BJ (cell line): ENCODE measurements around the gene CCDC71. TPM values are rescaled to one million over a fixed set of nuclear protein-coding genes. Genes with fewer than 3 reads are reported as not detected.

ENCODE experiments used
- CTCF ChIA-PET: fragments of 350-600 bp; formaldehyde crosslinking; extraction: SDS; loops from one replicate; lab custom pipeline; 2021; ENCODE audit warnings: antibody characterized with exemption, inconsistent platforms; lab: Yijun Ruan, JAX
- POLR2A ChIA-PET: fragments of 300-600 bp; sonication (Branson Sonifier 250); formaldehyde crosslinking; extraction: SDS; loops from one replicate; lab custom pipeline; 2021; ENCODE audit warnings: antibody characterized with exemption; lab: Charles Lee
- DNase-seq: peaks from one replicate; pipeline ENCODE4 v3.0.0-alpha.2; 2011; ENCODE audit warnings: low read depth
- H3K27me3 ChIP-seq: 2 replicates; pipeline ENCODE4 v1.6.0; 2011; ENCODE audit warnings: low read length; ENCODE audit not compliant: control insufficient read depth, insufficient read depth
- H3K36me3 ChIP-seq: 2 replicates; pipeline ENCODE4 v1.5.1; 2011; ENCODE audit warnings: low read length; ENCODE audit not compliant: control insufficient read depth, insufficient read depth
- H3K4me3 ChIP-seq: 2 replicates; pipeline ENCODE4 v1.5.1; 2011; ENCODE audit warnings: low read depth, mild to moderate bottlenecking, control low read depth, low read length
- polyA plus RNA-seq: library from polyadenylated mRNA; depleted of rRNA; stranded (reverse); fragments of >200 nt; gene quantifications from 2 replicates; pipeline ENCODE4 v1.2.3, GENCODE V29; 2011
- TF ChIP-seq, protein P1 (sequence below): IDR thresholded peaks from 2 replicates; pipeline ENCODE4 v1.5.1; 2011; ENCODE audit warnings: low read depth, mild to moderate bottlenecking, control low read depth, inconsistent platforms, low read length, moderate library complexity; ENCODE audit not compliant: insufficient read depth

CCDC71 gene
- polyA plus RNA-seq, 1 experiment: 33.3 TPM

DNA sequence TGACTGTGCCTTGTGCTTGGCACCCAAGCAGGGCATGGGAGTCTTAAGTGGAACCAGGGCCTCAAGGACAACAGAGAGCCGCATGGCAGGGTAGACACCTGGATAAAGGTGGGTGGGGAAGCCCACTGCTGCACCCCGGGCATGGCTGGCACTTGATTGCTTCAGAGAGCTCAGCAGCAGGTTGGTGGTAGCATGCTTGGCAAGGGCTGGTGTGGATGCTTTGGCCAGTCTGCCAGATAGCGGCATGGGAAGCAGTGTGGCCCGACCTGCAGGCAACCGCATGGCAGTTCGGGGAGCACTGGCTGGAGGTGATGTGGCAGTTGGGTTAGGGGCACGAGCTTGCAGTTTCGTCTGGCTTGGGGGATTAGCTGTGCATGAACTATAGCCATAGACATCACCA lies 2.5 kb downstream of the CCDC71 start:
- no peaks in the 10 kb centered on the region for H3K27me3 ChIP-seq
- H3K4me3 ChIP-seq: no peak overlapping the region
- TF ChIP-seq, protein P1, sequence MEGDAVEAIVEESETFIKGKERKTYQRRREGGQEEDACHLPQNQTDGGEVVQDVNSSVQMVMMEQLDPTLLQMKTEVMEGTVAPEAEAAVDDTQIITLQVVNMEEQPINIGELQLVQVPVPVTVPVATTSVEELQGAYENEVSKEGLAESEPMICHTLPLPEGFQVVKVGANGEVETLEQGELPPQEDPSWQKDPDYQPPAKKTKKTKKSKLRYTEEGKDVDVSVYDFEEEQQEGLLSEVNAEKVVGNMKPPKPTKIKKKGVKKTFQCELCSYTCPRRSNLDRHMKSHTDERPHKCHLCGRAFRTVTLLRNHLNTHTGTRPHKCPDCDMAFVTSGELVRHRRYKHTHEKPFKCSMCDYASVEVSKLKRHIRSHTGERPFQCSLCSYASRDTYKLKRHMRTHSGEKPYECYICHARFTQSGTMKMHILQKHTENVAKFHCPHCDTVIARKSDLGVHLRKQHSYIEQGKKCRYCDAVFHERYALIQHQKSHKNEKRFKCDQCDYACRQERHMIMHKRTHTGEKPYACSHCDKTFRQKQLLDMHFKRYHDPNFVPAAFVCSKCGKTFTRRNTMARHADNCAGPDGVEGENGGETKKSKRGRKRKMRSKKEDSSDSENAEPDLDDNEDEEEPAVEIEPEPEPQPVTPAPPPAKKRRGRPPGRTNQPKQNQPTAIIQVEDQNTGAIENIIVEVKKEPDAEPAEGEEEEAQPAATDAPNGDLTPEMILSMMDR: no peak
- peaks cover 17% of the 10 kb centered on the region for H3K36me3 ChIP-seq
- DNase-seq: no peak
- ChIA-PET POLR2A (no interaction called here), CTCF (no interaction called here)

DNA sequence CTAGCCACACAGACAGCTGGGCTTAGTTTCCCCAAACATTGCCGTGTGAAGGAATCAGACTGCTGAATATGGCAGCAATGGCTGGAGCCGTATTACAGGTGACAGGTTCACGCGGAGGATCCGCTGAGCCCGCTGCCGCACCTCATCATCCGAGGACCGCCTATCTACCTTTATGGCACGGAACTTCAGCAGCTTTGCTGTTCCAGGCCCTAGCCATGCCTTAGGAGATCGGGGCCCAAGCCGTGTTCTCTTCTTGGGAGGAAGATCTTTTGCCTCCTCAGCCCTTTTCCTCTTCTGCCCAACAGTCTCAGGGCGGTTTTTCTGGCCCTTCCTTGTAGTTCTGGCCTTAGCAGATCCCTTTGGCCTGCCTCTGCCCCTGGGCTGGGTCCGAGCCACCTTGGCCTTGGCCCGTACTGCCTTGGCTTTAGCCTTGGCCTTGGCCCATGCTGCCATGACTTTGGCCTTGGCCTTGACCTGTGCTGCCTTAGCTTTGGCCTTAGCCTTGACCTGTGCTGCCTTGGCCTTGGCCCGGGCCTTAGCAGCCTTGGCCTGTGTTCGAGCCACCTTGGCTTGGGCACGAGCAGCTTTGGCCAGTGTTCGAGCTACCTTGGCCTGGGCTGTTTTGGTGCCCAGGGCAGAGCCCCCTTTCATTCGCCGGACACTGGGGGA lies 3.2 kb downstream of the CCDC71 start:
- POLR2A ChIA-PET: no interaction called here
- CTCF ChIA-PET: interaction anchor here (3.1 kb wide), 1 partner anchor 8 kb away, joined by 14 read pairs; the partner anchor contains the start of gene KLHDC8B
- peaks cover 17% of the 10 kb centered on the region for H3K36me3 ChIP-seq
- TF ChIP-seq, protein P1: no peak
- DNase-seq: no peak
- H3K4me3 ChIP-seq: no peak overlapping the region
- no peaks in the 10 kb centered on the region for H3K27me3 ChIP-seq

DNA sequence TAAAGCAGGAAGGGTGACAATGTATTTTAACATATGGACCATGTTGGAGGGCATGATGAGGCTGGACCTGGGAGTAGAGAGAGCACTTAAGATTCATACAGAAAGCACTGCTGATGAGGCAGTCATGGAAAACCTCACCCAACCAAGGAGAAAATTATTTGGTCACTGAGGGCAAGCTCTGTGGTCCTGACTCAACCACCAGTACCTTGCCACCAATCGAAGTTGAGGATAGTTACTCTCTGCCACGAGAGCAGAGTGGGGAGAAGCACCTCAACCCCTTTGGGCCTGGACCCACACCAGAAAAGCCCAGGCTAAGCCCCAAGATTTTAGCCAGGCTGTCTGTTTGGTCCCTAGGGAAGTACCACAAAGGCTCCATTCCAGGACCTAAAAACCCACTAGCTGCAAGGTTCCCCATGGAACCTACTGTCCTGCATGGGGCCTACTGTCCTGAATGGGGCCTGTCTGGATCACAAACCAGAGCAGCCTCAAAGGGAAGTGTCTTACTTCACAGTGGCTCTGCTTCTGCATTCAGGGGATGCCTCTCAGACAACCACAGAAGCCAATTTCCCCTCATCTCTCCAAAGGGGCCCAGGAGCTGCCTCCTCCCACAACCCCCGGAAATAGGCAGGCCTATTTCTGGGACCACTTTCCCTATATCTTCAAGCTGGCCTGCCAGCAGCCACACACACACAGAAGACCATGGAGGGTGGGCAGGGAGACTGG lies 4.2 kb downstream of the CCDC71 start:
- TF ChIP-seq, protein P1: no peak
- no peaks in the 10 kb centered on the region for H3K27me3 ChIP-seq
- H3K36me3 ChIP-seq: peaks cover 17% of the 10 kb centered on the region
- DNase-seq: no peak
- CTCF ChIA-PET: interaction anchor here (3.1 kb wide), 1 partner anchor 9 kb away, joined by 14 read pairs; the partner anchor contains the start of gene KLHDC8B
- H3K4me3 ChIP-seq: no peak overlapping the region
- POLR2A ChIA-PET: no interaction called here

DNA sequence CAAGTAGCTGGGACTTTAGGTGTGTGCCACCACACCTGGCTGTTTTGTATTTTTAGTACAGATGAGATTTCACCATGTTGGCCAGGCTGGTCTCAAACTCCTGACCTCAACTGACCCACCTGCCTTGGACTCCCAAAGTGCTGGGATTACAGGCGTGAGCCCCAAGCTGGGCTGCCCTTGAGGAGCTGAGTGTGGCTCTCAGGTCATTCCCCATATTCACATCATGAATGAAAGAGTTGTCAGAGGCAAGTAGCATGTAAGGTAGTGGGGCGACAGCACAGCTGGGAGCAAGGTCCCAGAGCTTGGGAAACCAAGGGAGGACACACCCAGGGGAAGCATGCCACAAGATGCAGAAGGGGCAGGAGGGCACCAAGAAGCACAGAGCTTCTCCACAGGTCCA lies 4.9 kb downstream of the CCDC71 start:
- no peak overlapping the region for H3K4me3 ChIP-seq
- H3K36me3 ChIP-seq: peaks cover 17% of the 10 kb centered on the region
- CTCF ChIA-PET: interaction anchor here (3.1 kb wide), 1 partner anchor 10 kb away, joined by 14 read pairs; the partner anchor contains the start of gene KLHDC8B
- H3K27me3 ChIP-seq: no peaks in the 10 kb centered on the region
- DNase-seq: no peak
- POLR2A ChIA-PET: no interaction called here
- TF ChIP-seq, protein P1: no peak

DNA sequence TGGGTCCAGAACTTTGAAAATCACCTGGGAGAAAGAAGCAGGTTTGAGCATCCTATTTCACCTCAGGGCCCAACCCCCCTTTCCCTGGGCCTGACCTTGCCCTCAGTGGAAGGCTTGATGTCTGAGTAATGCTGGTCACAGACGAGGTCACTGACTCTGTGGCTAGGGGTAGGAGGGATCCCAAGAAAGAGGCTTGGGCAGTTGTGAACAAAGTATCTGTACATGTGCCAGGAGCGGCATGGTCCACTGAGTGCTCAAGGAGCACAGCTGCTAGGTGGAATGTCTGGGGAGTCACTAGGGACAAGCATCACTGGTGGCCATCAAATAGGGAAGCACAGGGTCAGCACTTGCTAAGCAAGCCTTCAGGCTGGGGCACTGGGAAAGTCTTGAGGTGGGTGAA lies 7.3 kb downstream of the CCDC71 start:
- Histone ChIP-seq H3K27me3 (no peaks in the 10 kb centered on the region), H3K36me3 (peaks cover 13% of the 10 kb centered on the region), H3K4me3 (no peak overlapping the region)
- POLR2A ChIA-PET: no interaction called here
- TF ChIP-seq, protein P1: no peak
- CTCF ChIA-PET: interaction anchor here (1.1 to 3.5 kb wide), 2 partner anchors 12 to 35 kb away, joined by 3 to 18 read pairs; partner anchors contain the start of gene KLHDC8B
- DNase-seq: no peak
